ENCODE measurements around the gene ZNF625. TPM values are rescaled to one million over a fixed set of nuclear protein-coding genes. Genes with fewer than 3 reads are reported as not detected.

ZNF625 gene
- total and polyA plus RNA-seq, 5 donors, result 1.2 to 7.0 (median 5.1) TPM

Other genes with a start within 250 kb of the ZNF625 start
- 1 to 10 TPM; 4.6 to 6.2 (median 5.1) TPM for gene ZNF700, start 231.6 kb downstream of the ZNF625 start, total RNA-seq
- gene ZNF700, start 231.6 kb downstream of the ZNF625 start, polyA plus RNA-seq, result 3.3 TPM
- gene ZNF763, start 191.7 kb downstream of the ZNF625 start, total RNA-seq, result 1 to 10 TPM; 1.8 to 5.9 (median 3.7) TPM
- gene ZNF763, start 191.7 kb downstream of the ZNF625 start, polyA plus RNA-seq, result 2.8 TPM
- 1 to 10 TPM; 3.5 to 5.0 (median 3.9) TPM for gene ZNF433, start 121.1 kb downstream of the ZNF625 start, total RNA-seq
- 4.0 TPM for gene ZNF433, start 121.1 kb downstream of the ZNF625 start, polyA plus RNA-seq
- under 1 TPM in 2 of 4 donors, not detected in 2; 0.20 to 0.38 TPM for gene ZNF878, start 103.8 kb downstream of the ZNF625 start, total RNA-seq
- 0.23 TPM for gene ZNF878, start 103.8 kb downstream of the ZNF625 start, polyA plus RNA-seq
- gene ZNF844, start 92.0 kb downstream of the ZNF625 start, total RNA-seq, result 10 to 100 TPM in 3 of 4 donors, 1 to 10 TPM in 1; 9.6 to 14.7 (median 13.6) TPM
- 5.6 TPM for gene ZNF844, start 92.0 kb downstream of the ZNF625 start, polyA plus RNA-seq
- gene ZNF20, start 16.4 kb downstream of the ZNF625 start, total RNA-seq, result 1 to 10 TPM in 3 of 4 donors, under 1 TPM in 1; 0.42 to 2.5 (median 2.1) TPM
- gene ZNF20, start 16.4 kb downstream of the ZNF625 start, polyA plus RNA-seq, result 1.2 TPM
- gene ZNF136, start 6.4 kb upstream of the ZNF625 start, total RNA-seq, result 1 to 10 TPM; 5.3 to 7.2 (median 5.8) TPM
- gene ZNF136, start 6.4 kb upstream of the ZNF625 start, polyA plus RNA-seq, result 3.6 TPM
- 10 to 100 TPM in 1 of 4 donors, 1 to 10 TPM in 3; 8.9 to 13.1 (median 9.5) TPM for gene ZNF44, start 138.1 kb upstream of the ZNF625 start, total RNA-seq
- gene ZNF44, start 138.1 kb upstream of the ZNF625 start, polyA plus RNA-seq, result 5.3 TPM
- 1 to 10 TPM; 4.5 to 5.3 (median 4.8) TPM for gene ZNF563, start 176.9 kb upstream of the ZNF625 start, total RNA-seq
- gene ZNF563, start 176.9 kb upstream of the ZNF625 start, polyA plus RNA-seq, result 5.7 TPM
- gene ZNF442, start 208.9 kb upstream of the ZNF625 start, total RNA-seq, result 1 to 10 TPM; 2.7 to 3.7 (median 3.2) TPM
- gene ZNF442, start 208.9 kb upstream of the ZNF625 start, polyA plus RNA-seq, result 0.84 TPM
- gene ZNF799, start 244.5 kb upstream of the ZNF625 start, total RNA-seq, result 1 to 10 TPM; 2.3 to 3.4 (median 3.0) TPM
- gene ZNF799, start 244.5 kb upstream of the ZNF625 start, polyA plus RNA-seq, result 2.1 TPM